Esophagus squamous epithelium (tissue), 4 donors: ENCODE data around the gene FAM107B.

Source experiments
- POLR2A ChIP-seq, 4 donors: fragments of 450-650 bp; IDR thresholded peaks; one replicate each; pipeline ENCODE4 v1.6.1; 2017; ENCODE audit warnings: antibody characterized with exemption in 4 of 4, mild to moderate bottlenecking in 4 of 4, moderate library complexity in 3 of 4
- TF ChIP-seq, protein P1 (sequence below), 6 experiments: fragments of 450-650 bp in 4 of 6; fragments of 200-600 bp in 2 of 6; sonication (generic) in 2 of 6; IDR thresholded peaks; one replicate each; pipeline ENCODE4 v1.5.1; 2016 to 2019; ENCODE audit warnings: antibody characterized with exemption in 6 of 6, mild to moderate bottlenecking in 4 of 6, moderate library complexity in 4 of 6

GRCh38 chr10:14737808-14738545 lies 36.7 kb downstream of the FAM107B start:
- no peak for TF ChIP-seq POLR2A (IDR thresholded peaks at IDR 0.05)
- TF ChIP-seq, protein P1, sequence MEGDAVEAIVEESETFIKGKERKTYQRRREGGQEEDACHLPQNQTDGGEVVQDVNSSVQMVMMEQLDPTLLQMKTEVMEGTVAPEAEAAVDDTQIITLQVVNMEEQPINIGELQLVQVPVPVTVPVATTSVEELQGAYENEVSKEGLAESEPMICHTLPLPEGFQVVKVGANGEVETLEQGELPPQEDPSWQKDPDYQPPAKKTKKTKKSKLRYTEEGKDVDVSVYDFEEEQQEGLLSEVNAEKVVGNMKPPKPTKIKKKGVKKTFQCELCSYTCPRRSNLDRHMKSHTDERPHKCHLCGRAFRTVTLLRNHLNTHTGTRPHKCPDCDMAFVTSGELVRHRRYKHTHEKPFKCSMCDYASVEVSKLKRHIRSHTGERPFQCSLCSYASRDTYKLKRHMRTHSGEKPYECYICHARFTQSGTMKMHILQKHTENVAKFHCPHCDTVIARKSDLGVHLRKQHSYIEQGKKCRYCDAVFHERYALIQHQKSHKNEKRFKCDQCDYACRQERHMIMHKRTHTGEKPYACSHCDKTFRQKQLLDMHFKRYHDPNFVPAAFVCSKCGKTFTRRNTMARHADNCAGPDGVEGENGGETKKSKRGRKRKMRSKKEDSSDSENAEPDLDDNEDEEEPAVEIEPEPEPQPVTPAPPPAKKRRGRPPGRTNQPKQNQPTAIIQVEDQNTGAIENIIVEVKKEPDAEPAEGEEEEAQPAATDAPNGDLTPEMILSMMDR (IDR thresholded peaks at IDR 0.05), result no peak
